GM19023 (cell line): ENCODE measurements around the gene HTR3B.
A peak's percentile ranks its signal among the peaks of the same experiment; 100 is the strongest.
"Not testable (repeated sequence)": the region's sequence is repeated elsewhere in the genome, so short reads cannot be mapped to it uniquely, and the experiment has no call there.

ENCODE experiments used
- ATAC-seq: cut with Tn5 transposase; IDR thresholded peaks from one replicate; pipeline ENCODE4 v1.9.1; 2021; ENCODE audit warnings: mild to moderate bottlenecking, moderate library complexity; ENCODE audit not compliant: unreplicated experiment

The HTR3B gene

GRCh38 chr11:113881856-113882255 lies 22.7 kb upstream of the HTR3B start:
- ATAC-seq, result no peak

- ATAC-seq, result no peak
These were observed 20.2 kb upstream of the HTR3B start for GRCh38 chr11:113884361-113884836.

GRCh38 chr11:113885897-113886296 lies 18.7 kb upstream of the HTR3B start:
- no peak for ATAC-seq

- ATAC-seq, result no peak
These were observed 15.7 kb upstream of the HTR3B start for GRCh38 chr11:113888848-113889247.

DNA sequence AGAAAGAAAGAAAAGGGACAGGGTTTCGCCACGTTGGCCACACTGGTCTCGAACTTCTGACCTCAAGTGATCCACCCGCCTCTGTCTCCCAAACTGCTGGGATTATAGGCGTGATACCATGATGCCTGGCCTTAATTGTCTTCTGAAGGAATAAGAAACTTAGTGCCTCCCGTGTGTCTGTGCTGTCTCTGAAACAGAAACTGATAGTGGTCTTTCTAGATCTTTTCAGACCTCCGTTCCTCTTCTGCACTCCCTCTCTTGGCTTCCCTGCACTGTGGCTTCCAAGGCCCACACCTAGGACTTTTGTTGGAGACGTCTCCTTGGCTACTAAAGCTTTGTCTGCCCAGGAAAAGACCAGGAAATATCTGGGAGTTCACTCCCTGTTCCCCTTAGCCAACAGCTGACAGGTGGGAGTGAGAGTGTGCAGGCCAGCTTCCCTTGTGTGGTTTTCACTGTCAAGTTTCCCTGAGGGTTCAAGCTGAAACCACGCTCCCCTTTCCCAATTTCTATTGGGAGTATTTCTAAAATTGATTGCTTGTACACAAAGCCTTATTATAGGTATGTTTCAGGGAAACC lies 10.1 kb upstream of the HTR3B start:
- ATAC-seq, result peak; percentile 72

DNA sequence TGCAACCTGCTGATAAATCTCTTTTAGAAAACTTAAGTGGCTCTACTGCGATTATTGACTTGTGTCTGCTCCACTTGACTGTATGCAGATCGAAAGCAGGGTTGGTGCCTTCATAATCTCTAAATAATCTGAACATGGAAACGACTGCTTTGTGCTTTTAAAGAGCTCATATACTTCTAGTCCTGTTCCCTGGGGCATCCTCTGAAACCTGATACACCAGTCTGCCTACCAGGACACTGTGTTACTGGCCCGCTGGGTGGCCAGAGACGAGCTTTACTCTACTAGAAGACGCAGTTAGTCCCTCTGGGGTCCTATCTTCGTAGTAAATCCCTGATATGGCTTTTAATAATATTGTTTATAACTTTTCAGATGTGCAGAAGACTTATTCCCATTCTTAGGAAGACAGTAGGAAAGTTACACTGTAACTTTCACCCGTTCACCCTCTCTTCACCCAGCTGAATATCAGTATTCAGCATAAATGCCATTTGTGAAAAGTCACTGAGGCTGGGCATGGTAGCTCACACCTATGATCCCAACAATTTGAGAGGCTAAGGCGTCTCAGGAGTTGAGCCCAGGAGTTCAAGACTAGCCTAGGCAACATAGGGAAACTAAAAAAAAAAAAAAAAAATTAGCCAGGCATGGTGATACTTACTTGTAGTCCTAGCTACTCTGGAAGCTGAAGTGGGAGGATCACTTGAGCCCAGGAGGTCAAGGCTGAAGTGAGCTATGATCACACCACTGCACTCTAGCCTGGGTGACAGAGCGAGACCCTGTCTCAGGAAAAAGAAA lies 9.0 kb upstream of the HTR3B start:
- no peak for ATAC-seq

DNA sequence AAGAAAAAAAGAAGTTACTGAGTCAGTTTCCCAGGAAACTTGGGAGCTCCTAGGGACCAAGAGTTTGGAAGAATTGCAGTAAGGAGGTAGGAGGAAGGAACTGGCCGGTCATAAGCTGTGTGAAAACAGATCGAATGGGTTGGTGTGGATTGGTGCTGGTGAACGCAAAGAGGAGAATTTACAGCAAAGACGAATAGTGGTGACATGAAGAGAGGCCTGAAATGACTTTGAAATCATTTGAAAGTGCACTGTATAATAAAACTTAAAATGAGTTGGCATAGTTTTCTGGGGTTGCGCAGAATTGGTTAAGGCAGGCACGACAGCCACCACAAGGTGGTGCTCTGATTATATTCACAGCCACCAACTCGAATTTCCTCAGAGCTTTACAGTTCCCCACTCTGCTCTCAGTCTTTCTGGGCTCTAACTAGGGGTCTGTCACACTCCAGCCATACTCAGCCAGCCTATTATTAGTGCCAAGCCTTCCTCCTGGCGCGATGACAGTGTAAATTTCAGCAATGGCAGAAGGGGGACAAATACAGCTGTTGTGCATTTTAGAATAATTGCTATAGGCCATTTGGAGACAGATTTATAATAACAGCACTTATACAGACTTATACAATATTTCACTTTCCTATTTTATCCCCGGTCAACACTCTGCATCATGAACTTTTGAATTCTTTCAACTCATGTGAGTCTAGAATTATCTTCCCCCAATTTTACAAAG lies 8.3 kb upstream of the HTR3B start:
- ATAC-seq, result no peak

DNA sequence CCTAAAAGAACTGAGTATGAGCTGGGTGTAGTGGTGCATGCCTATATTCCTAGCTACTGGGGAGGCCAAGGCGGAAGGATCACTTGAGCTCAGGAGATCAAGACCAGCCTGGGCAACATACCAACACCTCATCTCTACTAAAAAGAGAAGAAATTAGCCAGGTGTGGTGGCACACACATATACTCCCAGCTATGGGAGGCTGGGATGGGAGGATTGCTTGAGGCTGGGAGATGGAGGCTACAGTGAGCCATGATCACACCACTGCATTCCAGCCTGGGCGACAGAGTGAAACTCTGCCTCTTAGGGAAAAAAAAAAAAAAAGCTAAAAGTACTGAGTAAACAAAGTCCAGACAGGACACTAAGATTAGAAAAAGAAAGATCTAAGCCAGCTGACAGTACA lies 3.5 kb upstream of the HTR3B start:
- ATAC-seq, result no peak

GRCh38 chr11:113906038-113906437 lies 1.4 kb downstream of the HTR3B start:
- ATAC-seq, result no peak

DNA sequence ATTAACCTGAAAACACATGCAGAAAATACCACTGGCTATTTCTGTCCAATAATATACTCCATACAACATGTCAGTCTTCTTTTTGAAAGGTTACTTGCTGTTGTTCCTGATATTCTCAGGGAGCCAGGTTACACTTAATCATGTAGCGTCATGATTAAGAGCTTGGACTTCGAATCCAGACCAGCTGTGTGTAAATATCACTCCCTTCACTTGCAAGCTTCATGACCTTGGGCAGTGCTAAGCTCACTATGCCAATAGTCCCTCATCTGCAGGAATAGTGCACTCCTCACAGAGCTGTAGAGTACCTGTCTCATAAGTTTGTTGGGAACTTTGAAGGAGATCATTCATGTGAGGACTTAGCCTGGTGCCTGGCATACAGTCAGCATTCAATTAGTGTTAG lies 1.9 kb downstream of the HTR3B start:
- no peak for ATAC-seq

- ATAC-seq, result no peak
These were observed 2.6 kb downstream of the HTR3B start for GRCh38 chr11:113907152-113907551.

- no peak for ATAC-seq
These were observed 3.1 kb downstream of the HTR3B start for GRCh38 chr11:113907681-113908080.

- ATAC-seq, result no peak
These were observed 3.5 kb downstream of the HTR3B start for GRCh38 chr11:113908098-113908497.

- ATAC-seq, result not testable (repeated sequence)
These were observed 6.9 kb downstream of the HTR3B start for GRCh38 chr11:113911491-113911890.

DNA sequence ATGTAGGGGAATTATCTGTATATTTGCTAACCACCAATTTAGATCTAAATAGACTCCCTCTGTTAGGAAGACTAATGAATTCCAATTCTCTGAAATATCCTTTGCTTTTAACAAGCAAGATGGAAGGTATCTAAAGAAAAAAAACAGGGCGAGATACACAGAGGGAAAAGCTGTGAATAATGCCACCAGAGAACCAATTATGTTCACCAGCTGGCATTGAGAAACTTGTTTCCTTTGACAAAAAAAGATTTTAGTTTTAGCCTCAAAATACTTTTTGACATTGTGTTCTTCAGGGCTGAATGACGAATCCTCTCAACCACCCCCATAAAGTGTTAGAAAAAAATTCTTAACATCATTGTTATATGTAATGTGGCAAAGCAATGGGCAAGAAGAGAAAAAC lies 19.0 kb downstream of the HTR3B start:
- ATAC-seq, result no peak

GRCh38 chr11:113926273-113927197 lies 21.9 kb downstream of the HTR3B start:
- no peak for ATAC-seq

GRCh38 chr11:113928311-113928710 lies 23.7 kb downstream of the HTR3B start:
- ATAC-seq, result no peak

DNA sequence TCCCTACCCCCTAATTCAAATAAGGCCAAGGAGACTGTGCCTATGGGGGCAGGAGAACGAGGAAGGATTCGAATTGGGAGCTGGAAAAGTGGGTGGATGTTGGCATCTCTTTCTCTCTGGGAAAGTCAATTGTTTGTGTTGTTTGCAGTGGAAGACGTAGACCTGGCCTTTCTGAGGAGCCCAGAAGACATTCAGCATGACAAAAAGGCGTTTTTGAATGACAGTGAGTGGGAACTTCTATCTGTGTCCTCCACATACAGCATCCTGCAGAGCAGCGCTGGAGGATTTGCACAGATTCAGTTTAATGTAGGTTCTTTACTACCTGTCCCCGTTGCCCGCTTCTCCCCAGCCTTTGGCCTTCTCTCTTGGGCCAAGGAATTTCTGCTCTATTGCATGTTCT lies 28.2 kb downstream of the HTR3B start:
- ATAC-seq, result no peak

GRCh38 chr11:113934193-113934592 lies 29.6 kb downstream of the HTR3B start:
- ATAC-seq, result not testable (repeated sequence)

DNA sequence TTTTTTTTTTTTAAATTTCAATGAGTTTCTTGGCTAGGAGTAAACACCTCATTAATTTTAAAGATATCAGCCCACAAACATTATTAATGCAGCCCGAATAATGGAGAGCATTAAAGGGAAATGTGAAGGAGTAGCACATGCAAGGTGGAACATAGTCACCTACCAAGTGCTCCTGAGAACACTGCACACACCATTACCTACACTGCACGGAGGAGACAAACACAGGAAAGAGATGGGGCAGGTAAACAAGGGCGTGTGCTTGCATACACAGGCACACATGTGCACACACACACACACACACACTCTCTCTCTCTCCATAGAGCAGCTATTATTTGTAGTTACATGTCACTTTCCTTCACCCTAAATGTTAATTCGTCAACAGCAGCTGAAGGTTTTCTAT lies 30.2 kb downstream of the HTR3B start:
- ATAC-seq, result no peak

- no peak for ATAC-seq
These were observed 31.3 kb downstream of the HTR3B start for GRCh38 chr11:113935858-113936257.
